Stimulated activated CD8-positive, alpha-beta memory T cell treated with anti-CD3 and anti-CD28 coated beads, Interleukin-4, amount 100 ng/mL, for 24 hours (primary cell): Measurements from ENCODE around the gene UNC119.
"Not testable (repeated sequence)": the region's sequence is repeated elsewhere in the genome, so short reads cannot be mapped to it uniquely, and the experiment has no call there.

Source experiments
- DNase-seq: peaks from one replicate; pipeline ENCODE4 v3.0.0-alpha.2; 2020; ENCODE audit warnings: low read depth

Gene UNC119

DNA sequence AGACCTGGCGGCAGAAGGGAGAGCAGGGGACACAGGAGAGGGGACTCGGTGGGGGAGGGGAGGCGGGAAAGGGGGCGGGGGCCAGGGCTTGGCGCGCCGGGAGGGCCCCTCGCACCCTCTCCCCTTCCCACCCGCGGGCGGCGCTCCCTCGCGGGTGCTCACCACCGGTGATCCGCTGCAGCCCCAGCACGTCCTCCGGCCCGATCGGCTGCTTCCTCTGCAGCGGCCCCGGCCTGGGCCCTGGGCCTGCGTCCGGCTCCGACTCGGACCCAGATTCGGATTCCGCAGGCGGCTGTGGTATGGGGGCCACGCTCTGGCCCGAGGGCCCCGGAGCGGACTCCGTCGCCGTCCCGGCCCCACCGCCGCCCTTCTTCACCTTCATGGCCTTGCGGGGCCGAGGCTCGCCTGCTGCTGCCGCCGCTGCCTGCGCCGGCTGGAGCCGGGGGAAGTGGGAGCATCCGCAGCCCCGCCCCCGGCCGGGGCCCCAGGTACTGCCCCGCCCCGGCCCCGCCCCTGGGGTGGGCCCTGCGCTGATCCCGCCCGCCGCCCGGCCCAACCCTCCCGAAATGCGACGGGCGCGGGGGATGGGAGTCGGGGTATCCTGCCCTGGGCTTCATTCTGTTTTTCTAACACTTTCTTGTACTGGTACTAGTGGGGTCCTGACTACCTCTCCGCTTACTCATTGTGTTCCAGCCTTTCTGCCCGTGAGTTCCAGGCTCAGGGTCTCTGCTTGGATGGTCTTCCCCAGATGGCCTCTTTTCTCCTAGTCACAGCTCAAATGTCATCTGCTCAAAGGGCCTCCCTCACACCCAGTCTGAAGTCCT lies at the start of gene UNC119:
UNC119 (minus strand) TSS at position 449 of the 824 bp plus-strand sequence; CDS start at position 382, 67 bp downstream.
- DNase-seq = peak; percentile 69

GRCh38 chr17:28599311-28600184 lies 47.1 kb upstream of the UNC119 start:
- peak; percentile 28 for DNase-seq

DNA sequence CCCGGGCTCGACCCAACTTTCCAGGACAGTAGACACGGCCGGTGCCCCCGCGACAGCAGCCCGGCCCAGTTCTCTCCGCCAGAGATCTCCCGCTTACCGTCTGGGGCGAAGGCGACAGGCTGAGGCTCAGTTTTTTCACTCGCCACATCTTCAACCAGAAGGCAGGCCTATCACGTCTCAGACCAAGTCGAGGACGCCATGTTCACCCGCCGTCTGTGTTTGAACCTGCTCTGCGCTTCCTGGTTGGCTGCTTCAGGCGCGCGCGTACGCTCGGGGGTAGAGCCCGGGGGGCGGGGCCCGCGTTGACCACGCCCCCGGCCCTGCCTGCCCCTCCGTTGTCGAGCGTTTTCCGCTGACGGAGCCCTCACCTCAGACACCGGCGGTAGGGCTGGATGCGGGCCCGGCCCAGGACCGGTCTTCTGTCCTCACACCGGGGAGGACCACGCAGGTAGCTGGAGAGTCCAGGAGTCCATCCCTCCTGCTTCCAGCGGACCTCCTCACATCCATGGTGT lies 46.4 kb upstream of the UNC119 start, which contains the start of gene SPAG5:
SPAG5 (minus strand) TSS at position 227 of the 512 bp plus-strand sequence; CDS start at position 148, 79 bp downstream.
- DNase-seq = peak; percentile 86

GRCh38 chr17:28598389-28598788 lies 46.0 kb upstream of the UNC119 start:
- DNase-seq = no peak

DNA sequence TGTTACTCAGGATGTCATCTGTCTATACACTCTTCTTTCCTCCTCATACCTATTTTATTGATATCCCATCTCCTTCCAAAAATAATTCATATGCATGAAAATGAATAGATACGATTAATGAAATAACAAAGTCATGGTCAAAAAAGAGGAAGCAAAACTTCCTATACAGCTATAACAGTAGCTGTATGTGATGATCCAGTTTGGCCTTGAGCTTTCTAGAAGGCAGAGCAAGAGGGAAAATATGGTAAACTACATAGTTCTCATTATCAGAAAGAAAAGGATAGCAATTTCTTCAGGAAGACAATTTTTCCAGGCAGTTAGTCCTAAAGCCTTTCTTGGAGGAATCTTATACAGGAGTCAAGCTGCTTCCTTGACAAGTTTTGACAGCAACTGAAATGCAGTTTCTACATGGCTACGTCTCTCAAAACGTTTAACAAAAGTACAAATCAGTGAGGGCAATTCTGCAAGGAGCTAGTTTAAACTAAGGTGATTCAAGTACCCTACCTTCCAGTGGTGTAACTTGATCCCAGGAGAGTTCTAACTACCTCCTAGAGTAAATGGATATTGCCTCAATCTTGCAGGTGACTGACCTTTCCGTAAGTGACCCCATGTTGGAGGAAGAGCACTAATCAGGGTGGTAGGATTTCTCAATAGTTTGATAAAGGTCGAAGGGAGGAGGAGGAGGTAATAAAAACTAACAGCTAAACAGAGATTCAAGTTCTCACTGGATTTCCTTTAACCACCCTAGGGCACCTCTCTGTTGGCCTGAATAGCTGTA lies 45.4 kb upstream of the UNC119 start:
- no peak for DNase-seq

GRCh38 chr17:28592260-28592659 lies 39.8 kb upstream of the UNC119 start:
- DNase-seq = no peak

DNA sequence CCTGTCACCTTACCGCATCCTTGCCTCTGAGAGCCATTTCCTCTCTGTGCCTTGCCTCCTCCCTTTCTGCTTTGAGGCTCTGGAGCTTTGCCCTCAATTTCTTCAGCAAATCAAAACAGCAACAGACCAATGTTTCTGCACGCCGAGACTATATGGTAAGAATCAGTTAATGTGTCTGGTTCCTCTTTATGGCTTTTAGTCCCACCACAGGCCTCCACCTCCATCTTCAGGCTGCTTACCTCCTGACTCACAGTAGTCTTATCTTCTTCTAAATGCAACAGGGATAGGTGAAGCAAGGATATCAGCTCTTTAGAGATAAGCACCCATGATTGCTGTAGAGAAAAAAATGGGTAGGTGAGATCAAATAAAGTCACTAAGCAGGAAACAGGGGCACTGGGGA lies 33.4 kb upstream of the UNC119 start:
- DNase-seq = no peak

GRCh38 chr17:28584434-28584833 lies 32.0 kb upstream of the UNC119 start:
- no peak for DNase-seq

DNA sequence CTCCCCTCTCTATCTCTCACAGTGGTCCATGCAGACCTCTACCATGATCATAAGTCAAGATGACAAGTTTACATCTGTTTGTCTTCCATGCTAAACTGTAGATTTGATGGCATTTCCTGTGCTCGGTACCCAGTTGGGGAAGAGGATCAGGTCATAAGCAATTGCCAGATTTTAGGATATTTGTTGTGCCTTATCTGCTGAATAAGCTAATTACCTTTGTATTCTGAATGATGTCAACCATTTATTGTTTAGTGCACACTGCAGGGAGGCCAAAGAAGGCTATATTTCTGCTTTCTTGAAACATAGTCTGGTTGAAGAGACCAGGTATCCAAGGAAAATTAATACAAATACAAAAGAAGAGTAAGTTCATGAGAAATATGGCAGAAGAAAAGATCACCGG lies 30.1 kb upstream of the UNC119 start:
- DNase-seq = no peak

DNA sequence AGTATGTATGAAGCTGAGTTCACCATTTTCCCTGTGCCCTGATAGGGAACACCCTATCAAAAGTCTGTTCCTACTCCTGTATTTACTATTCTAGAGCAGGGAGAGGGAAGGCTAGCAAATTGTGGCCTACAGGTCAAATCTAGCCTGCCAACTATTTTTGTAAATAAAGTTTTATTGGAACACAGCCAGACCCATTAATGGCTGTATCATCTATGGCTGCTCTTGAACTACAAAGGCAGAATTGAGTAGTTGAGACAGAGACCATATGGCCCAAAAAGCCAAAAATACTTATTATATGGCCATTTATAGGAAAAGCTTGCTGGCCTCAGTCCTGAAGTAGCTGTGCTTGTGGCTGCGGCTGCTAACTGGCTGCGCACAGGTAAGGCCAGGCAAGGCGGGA lies 28.5 kb upstream of the UNC119 start:
- DNase-seq = no peak

- no peak for DNase-seq
Measured at GRCh38 chr17:28579526-28579925, 27.1 kb upstream of the UNC119 start.

GRCh38 chr17:28578246-28579195 lies 26.1 kb upstream of the UNC119 start:
- no peak for DNase-seq

DNA sequence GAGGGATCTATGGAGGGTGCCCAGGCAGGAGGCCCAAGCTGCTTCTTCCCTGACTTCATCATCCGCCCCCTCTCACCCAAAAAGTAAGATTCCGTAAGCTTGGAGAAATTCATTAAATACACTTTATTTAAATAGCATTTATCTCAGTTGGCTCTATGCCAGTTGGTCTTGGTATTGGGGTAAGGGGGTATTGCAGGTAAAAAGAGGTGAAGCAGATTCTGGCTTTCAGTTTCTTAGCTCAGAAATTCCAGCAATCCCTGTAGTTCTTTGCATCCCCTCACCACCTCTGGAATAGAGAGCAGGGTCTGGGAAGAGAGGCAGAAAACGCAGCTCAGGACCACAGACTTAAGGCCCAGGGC lies 25.0 kb upstream of the UNC119 start:
- no peak for DNase-seq

GRCh38 chr17:28576758-28577465 lies 24.5 kb upstream of the UNC119 start, which contains the start of gene ALDOC:
ALDOC (minus strand) TSS chr17:28576895; CDS start chr17:28575532, 1,363 bp downstream.
- DNase-seq = peak; percentile 97

GRCh38 chr17:28576016-28576415 lies 23.6 kb upstream of the UNC119 start:
- not testable (repeated sequence) for DNase-seq

GRCh38 chr17:28575126-28575795 lies 22.8 kb upstream of the UNC119 start:
- DNase-seq = no peak

- no peak for DNase-seq
Measured at GRCh38 chr17:28574526-28574925, 22.1 kb upstream of the UNC119 start.

DNA sequence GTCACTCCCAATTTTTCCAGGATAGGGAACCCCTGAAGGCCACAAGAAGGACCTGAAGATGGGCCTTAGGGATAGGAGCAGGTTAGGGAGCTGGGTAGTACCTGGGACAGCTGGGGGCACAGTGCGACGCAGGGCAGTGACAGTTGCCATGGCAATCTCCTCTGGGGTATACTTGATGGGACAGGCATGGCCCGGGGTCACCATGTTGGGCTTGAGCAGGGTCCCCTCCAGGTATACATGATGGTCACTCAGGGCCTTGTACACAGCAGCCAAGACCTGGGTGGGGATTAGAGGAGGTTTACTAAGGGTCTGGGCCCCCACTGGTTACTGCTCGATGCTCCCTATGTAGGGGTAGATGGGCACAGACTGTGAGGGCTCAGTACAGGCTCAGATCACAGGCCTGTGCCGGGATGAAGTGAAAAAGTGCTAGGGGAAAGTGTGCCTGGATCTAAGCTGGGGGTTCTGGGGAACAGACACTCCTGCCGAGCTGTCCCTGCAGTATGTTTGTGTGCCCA lies 21.6 kb upstream of the UNC119 start:
- no peak for DNase-seq

GRCh38 chr17:28573521-28573920 lies 21.1 kb upstream of the UNC119 start:
- DNase-seq = no peak
